OCI-LY1 (cell line): Measurements from ENCODE around the gene SIVA1.

Experiments
- EZH2 ChIP-seq: fragments of 200-600 bp; sonication (generic), shearing (Covaris generic); IDR thresholded peaks from 2 replicates; pipeline ENCODE4 v1.8.0; 2017; ENCODE audit warnings: borderline replicate concordance, mixed run types, mild to moderate bottlenecking, antibody characterized with exemption, low read length, moderate library complexity, mixed read lengths
- TF ChIP-seq, protein P1 (sequence below): fragments of 200-600 bp; sonication (generic), shearing (Covaris generic); IDR thresholded peaks from 2 replicates; pipeline ENCODE4 v1.5.1; 2017; ENCODE audit warnings: mild to moderate bottlenecking, antibody characterized with exemption, low read length, moderate library complexity, mixed read lengths

DNA sequence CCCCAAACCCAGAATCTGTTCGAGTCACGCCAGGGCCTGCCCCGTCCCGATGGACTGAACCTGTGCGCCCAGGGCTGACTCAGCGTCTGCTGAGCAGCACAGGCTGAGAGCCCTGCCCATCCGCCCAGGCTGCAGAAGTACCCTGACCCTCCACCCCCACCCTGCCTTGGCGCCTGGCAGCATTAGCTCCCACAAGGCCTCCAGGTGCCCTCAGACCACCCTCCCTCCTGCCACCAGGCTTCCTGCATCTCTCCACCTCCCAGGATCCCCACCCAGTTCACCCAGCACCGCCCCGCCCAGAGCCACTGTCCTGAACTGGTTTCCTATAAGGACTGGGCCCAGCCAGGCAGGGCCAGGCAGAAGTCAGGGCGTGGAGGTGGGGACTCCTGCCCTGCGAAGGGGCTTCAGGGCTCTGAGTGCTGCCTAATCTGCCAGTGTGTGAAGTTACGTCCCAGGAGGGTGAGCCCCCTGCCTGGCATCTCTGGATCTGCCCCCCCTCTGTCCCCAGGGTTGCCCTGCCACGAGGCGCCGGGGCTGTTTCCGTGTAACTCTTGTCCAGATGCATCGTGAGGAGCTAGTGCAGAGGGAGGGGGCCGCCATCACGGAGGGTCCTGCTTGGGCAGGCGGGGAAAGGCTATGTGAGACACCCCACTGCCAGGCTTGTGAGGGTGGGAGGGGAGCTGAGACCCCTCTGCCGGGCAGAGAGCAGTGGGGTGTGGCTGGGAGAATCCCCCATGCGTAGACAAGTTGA, 19.8 kb upstream of the SIVA1 start:
- TF ChIP-seq, protein P1, sequence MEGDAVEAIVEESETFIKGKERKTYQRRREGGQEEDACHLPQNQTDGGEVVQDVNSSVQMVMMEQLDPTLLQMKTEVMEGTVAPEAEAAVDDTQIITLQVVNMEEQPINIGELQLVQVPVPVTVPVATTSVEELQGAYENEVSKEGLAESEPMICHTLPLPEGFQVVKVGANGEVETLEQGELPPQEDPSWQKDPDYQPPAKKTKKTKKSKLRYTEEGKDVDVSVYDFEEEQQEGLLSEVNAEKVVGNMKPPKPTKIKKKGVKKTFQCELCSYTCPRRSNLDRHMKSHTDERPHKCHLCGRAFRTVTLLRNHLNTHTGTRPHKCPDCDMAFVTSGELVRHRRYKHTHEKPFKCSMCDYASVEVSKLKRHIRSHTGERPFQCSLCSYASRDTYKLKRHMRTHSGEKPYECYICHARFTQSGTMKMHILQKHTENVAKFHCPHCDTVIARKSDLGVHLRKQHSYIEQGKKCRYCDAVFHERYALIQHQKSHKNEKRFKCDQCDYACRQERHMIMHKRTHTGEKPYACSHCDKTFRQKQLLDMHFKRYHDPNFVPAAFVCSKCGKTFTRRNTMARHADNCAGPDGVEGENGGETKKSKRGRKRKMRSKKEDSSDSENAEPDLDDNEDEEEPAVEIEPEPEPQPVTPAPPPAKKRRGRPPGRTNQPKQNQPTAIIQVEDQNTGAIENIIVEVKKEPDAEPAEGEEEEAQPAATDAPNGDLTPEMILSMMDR = no peak
- no peak for TF ChIP-seq EZH2
